SK-N-DZ (cell line): ENCODE measurements around the gene PLCH1.
A peak's percentile ranks its signal among the peaks of the same experiment; 100 is the strongest.
"Not testable (repeated sequence)": the region's sequence is repeated elsewhere in the genome, so short reads cannot be mapped to it uniquely, and the experiment has no call there.

Source experiments
- DNase-seq: peaks from one replicate; pipeline ENCODE4 v3.0.0-alpha.2; 2015; ENCODE audit warnings: low spot score

The PLCH1 gene

DNA sequence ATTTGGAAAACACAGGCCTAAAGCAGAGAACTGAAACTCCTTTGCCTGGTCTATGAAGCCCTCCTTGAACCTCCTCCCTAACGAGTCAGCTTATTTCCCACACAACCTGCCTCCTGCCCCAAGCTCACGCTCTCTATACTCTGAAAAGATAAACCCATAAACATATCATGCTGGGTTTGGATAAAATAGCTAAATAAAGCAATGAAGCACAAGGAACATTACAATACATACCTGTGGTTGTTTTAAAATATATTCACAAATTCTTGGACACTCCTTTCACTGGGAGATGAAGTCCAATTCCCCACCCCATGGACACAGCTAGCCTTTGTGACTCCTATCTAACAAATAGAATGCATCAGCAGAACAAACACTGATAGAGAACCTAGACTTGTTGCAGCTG, 98.2 kb downstream of the PLCH1 start:
- DNase-seq, result no peak

DNA sequence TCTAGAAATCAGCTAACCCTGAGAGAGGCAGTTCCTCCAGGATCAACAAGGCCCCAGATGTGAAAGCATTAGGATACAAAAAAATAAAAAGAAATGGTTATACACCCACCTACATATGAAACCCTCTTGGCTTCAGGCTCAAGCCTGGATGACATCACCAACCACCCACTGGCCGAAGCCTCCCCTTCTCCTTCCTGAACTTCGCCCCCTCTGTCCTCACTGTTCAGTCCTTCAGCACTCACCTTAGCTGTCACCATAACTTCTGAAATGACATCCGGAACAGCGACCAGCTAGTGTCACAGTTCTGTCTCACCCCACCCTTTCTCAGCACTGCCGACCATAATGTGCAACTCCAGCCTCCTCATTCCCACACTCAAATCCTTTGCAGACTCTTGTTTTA, 98.7 kb downstream of the PLCH1 start:
- DNase-seq, result no peak

DNA sequence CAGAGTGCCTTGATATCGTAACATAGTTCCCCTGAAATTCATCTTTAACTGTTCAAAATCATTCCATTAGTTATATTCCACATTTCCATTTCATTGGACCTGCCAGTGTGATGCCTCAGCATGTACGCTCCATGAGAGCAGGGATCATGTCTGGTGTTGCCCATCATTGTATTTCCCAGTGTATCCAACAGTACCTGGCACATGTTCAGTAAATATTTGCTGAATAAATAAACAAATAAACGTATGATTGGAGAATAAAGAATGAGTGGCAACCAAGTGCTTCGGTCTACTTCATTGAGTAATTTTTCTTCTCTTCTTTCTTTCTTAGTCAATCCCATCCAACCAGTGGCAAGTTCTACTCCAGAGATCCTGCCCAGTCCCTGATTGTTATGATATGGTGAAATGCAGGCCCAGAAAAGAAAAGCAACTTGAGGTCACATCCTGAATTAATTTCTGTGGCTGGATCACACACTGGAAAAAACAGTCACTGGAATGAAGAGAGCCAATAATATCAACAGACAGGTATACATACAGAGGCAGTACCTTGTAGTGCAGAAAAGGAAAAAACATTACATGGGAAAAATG, 101.2 kb downstream of the PLCH1 start:
- no peak for DNase-seq

DNA sequence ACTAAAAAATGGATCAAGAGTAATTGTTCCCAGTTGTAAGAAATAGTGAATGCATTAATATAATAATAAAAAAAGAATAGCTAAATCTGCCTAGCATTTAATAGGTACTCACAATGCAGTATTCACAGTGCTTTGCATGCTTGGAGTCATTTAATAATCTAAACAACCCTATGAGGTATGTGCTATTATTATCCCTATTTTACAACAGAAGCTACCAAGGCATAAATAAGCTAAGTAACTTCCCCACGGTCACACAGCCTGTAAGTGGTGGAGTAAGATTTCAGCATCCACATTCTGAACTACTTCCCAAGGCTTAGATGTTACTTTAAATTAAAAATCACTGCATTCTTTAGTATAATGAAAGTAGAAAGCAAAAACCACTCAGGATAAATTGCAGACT, 102.9 kb downstream of the PLCH1 start:
- DNase-seq, result no peak

DNA sequence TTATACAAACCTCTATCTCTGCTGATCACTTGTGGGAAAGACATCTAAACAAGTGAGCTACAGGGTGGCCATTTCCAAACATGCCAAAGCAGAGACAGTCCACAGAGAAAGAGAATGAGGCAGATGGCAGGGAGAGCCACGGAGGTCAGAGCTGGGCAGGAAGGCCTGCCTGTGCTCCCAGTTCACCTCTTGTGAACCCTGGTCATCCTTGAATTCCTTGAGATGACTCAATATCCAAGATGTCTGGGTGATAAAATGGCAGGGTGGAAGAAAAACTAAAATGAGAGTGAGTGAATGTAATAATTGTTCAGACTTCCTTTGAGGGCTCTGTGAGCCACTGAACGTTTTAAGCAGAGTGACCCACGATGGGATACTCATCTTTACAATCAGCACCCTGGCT, 104.8 kb downstream of the PLCH1 start:
- no peak for DNase-seq

DNA sequence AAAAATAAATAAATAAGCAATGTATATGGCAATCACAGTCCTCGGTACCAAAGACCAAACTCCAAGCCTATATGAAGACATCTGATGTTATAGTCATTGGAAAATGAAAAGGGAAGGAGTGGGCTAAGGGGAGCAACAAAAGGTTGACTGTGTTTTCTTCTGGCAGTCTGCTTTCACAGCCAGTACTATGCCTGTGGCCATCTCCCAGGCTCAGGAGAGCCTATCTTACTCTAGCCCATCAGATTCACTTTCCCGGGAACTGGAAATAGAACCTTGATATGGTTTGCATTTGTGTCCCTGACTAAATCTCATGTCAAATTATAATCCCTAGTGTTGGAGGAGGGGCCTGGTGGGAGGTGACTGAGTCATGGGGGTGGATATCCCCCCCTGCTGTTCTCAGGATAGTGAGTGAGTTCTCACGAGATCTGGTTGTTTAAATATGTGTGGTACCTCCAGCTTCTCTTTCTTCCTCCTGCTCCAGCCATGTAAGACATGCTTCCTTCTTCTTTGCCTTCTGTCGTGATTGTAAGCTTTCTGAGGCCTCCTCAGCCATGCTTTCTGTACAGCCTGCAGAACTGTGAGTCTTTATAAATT, 105.3 kb downstream of the PLCH1 start:
- DNase-seq, result no peak

DNA sequence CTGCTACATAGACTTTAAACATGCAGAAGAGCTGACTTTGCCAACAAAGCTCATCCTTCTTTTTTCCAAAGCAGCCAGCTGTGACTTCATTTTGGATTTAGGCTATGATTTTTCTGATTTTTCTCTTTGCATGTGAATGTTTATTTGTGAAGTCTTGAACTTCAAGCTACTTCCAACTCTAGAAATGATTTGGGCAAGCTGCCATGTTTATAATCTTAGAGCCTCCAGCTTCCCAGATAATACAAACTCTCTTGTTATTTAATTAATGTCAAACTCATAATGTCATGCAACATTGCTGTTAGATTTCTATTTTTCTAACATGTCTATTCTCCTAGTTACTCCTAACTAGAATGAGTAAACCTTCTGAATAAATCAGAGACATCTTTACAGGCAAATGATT, 106.4 kb downstream of the PLCH1 start:
- not testable (repeated sequence) for DNase-seq

DNA sequence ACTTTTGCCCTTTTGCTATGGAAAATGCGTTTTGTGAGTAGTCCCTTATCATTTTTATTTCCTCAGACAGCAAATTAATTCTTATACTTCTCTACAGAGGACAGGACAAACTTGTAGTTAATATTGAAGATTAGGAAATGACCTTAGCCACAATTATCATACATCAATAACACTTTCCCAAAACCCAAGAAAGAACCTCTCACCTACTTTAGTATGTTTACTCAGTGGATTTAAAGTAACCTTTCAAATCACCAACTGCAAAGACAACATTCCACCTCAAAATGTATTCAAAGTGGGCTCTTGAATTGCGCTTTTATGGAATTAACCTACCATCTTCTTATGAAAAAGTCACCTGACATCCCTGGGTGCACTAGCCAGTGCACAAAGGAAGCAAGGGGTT, 107.3 kb downstream of the PLCH1 start:
- no peak for DNase-seq

DNA sequence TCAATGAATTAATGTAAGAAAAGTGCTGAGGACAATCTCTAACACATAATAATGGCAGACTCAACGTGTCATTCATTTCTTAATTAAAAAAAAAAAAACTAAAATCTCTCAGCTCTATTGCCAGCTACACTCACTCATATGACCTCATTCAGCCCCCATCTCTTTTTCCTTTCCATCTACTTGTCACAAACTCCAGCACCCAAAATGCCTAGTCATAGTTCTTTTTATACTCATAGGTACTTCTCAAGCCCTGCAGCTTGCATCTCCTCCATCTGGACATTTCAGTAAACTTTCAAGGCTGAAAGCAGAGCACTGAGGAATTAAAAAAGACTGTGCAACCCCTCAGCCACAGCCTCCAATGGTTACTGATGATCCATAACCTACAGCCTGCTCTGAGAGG, 109.8 kb downstream of the PLCH1 start:
- DNase-seq, result no peak

DNA sequence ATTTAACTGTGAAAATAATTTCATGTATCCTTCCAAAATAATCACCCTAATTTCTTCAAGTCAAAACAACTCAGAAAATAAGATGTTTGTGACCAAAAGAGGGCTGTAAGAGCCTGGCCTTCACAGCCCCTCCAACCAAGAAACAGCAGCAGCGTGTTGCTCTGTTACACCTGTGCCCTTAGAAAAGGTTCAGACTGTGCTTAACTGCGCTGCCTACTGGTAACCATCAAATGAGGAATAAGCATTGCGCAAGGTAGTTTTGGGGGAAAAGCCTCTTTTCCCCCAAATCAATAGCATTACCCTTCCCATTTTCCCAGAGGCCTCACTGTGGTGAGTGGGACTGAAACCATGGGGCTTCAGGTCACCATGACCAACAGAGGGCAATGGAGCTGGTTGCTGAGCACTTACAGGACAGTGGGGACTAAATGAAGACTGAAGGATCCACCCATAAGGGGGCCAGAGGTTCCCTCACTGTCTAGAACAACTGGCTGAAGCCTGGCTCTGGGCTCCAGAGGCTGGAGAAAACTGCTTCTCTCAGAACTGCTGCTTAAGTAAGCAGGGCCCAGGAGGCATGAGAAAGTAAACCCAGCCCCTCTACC, 110.7 kb downstream of the PLCH1 start:
- DNase-seq, result no peak

DNA sequence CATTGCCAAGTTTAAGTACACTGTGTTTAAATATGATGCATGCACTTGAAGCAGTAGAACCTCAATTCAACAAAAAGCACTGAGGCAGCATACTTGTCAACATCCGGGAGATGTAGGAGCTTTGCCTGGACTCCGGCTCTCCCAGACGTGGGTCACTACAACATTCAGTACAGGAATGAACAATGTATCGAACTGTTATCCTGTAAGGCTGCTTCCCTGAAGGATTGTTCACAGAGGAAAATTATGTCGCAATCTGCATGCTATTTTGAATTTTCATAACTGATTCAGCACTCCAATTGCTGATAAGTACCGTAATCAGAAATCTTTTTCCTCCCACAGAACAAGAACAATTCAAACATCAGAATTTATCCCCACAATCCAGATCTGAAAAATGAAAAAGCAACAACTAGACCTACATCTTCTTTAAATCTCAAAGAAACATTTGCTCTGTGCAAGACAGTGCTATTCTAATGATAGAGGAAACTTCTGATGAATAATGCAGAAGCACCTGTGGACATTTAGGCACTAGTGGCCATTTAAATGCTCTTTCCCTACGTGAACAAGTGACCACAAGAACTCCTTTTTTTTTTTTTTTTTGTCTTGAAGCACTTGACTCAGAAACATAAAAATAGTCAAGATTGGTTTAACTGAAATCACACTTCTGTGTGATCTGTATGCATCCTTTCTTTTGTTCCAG, 113.4 kb downstream of the PLCH1 start:
- DNase-seq, result no peak

DNA sequence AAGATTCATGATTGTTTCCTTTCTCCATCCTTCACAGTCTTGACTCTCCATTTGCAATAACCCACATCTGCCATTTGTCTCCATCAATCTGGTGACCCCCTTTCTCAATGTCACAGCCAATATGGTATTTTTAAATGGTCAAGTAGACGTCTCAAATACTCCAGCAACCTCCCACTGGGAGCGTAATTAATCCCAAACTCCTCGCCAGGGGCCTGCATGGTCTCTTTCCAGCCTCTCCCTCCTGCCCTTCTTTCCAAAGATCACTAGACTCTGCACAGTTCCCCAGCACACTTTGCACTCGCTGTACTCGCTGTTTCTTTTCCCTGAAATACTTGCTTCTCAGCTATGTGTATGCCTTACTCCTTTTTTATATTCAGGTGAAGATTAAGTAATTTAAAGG, 115.3 kb downstream of the PLCH1 start:
- peak; percentile 59 for DNase-seq

DNA sequence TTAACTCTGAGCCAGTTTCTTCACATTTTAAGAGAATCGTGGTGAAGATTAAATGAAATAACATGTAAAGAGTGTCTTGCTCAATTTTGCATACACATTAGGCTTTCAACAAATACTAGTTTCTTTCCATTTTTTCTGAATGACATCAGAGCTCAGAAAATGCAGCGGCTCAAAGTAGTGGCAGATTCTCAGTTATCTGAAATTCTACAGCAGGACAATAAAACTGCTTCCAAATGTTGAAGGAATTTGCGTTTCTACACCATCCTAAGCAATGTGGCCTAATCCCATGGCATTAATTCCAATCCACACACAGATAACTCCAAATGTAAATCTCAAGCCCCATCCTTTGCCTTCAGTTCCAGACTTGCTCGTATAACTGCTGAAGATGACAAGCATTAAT, 115.8 kb downstream of the PLCH1 start:
- no peak for DNase-seq

DNA sequence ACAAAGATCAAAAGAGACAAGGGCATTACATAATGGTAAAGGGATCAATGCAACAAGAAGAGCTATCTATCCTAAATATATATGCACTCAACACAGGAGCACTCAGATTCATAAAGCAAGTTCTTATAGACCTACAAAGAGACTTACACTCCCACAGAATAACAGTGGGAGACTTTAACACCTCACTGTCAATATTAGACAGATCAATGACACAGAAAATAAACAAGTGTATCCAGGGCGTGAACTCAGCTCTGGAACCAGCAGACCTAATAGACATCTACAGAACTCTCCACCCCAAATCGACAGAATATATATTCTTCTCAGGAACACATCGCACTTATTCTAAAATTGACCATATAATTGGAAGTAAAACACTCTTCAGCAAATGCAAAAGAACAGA, 122.2 kb downstream of the PLCH1 start:
- DNase-seq, result not testable (repeated sequence)

DNA sequence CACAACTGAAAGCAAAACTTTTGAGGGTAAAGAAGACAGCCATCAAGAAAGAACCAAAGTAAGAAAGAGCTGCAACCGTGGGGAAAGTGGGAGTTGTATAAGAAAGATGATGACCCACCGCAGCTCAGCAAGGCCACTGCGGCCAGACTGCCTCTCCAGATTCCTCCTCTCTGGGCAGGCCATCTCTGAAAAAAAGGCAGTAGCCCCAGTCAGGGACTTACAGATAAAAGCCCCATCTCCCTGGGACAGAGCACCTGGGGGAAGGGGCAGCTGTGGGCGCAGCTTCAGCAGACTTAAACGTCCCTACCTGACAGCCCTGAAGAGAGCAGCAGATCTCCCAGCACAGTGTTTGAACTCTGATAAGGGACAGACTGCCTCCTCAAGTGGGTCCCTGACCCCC, 124.3 kb downstream of the PLCH1 start:
- DNase-seq, result not testable (repeated sequence)

DNA sequence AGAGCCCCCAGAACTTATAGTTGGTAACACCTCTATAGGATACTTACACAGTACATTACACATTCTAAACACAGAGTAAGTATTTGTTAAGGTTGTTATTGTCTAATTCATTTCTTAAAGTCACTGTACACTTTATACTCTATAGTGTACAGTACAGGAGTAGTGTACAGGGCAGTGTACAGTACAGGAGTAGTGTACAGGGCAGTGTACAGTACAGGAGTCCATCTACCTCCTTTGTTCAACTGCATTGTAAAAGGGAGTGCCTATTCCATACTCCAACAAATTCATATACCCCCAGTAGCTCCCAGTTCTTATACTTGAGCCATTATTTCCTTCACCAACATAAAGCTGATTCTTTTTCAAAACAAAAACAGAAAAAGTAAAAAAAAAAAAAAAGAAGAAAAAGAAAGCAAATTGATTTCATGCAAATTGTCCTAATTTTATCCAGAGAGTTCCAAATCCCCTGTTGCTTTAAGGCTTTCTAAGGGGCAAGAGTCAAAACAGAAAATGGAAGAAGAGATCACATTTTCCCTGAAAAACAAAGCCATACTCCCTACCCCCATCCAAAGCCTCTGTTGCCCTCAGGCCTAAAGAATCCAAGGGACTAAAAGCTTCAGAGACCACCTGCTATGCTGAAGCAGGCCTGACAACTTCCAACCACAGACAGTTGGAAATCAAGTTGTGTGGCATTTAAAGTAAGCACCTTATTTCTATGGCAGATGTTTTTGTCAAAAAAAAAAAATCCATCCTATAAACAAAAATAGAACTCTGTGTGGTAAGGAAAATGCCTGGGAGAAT, 125.6 kb downstream of the PLCH1 start:
- no peak for DNase-seq

DNA sequence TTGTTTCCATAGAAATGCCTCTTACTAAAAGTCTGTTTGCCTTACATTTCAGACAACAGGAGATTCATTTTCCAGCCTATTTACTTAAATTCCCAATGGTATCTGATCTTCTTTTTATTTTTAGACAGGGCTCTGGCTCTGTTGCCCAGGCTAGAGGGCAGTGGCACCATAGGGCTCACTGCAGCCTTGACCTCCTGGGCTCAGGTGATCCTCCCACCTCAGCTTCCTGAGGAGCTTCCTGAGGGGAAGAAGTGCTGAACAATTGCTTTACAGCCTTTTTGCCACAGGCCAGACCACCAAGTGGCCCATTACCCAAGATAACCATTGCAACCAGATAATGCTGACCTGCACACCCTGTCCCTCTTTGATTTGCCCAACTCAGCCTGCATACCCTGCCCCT, 126.3 kb downstream of the PLCH1 start:
- DNase-seq, result no peak

DNA sequence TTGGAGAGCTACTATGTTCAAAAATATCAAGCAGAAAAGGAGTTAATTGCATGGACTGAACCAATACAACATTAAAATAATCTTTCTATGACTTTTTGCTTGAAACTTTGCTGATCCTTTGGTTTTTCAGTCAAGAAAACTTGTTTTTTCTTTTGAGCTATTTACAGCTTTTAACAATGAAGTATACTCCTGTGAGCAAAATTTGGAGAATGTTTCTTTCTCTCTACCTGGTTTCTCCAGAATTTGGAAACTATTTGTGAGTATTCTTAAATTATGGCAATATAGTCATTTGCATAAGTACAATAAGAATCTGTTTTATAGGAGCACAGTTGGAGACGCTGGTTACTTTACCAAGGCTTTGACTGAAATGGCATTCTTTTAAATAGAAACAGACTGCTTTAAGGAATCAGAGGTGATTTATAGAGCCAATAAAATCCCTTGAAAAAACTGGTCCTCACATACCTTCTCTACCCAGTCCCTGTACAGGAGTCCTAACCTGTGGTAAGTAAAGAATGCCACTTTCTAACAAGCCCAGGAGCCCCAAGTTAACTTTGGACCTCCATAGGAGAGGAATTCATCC, 127.4 kb downstream of the PLCH1 start:
- no peak for DNase-seq

DNA sequence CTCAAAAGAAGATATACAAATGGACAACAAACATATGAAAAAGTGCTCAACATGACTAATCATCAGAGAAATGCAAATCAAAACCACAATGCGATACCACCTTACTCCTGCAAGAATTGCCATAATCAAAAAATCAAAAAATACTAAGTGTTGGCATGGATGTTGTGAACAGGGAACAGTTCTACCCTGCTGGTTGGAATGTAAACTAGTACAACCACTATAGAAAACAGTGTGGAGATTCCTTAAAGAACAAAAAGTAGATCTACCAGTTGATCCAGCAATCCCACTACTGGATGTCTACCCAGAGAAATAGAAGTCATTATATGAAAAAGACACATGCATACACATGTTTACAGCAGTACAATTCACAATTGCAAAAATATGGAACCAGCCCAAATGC, 129.7 kb downstream of the PLCH1 start:
- not testable (repeated sequence) for DNase-seq

DNA sequence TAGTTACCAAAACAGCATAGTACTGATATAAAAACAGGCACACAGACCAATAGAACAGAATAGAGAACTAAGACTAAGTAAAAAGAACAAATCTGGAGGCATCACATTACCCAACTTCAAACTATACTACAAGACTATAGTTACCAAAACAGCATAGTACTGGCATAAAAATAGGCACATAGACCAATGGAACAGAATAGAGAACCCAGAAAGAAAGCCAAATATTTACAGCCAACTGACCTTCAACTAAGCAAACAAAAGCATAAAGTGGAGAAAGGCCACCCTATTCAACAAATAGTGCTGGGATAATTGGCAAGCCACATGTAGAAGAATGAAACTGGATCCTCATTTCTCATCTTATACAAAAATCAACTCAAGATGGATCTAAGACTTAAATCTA, 130.5 kb downstream of the PLCH1 start:
- not testable (repeated sequence) for DNase-seq

DNA sequence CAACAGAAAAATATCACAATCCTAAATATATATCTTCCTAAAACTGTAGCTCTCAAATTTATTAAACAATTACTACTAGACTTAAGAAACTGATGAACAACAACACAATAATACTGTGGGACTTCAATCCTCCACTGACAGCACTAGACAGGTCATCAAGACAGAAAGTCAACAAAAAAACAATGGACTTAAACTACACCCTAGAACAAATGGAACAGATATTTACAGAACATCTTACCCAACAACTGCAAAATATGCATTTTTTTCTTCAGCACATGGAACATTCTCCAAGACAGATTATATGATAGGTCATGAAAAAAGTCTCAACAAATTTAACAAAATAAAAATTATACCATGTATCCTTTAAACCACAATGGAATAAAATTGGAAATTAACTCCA, 133.4 kb downstream of the PLCH1 start:
- DNase-seq, result no peak

DNA sequence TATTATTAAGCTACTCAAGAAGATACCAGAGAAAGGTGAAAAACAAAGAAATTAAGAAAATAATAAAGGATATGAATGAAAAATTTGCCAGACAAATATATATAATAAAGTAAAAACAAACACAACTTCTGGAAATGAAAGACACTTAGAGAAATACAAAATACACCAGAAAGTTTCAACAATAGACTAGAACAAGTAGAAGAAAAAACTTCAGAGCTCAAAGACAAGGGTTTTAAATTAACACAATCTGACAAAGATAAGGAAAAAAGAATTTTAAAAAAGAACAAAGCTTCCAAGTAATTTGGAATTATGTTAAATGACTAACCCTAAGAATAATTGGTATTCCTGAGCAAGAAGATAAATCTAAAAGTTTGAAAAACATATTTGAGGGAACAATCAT, 135.3 kb downstream of the PLCH1 start:
- DNase-seq, result no peak
